IMR-90 (cell line): ENCODE results near the gene KCNA10. TPM values are rescaled to one million over a fixed set of nuclear protein-coding genes. Genes with fewer than 3 reads are reported as not detected.

ENCODE experiments used
- ATAC-seq: fragments of 200-7000 bp; cut with Tn5 transposase; 2 replicates; pipeline ENCODE4 v1.9.1; 2020; ENCODE audit warnings: low read depth, mild to moderate bottlenecking, moderate library complexity
- BruUV-seq: library from RNA; stranded (reverse); fragments of 400-500 nt; replicated peaks from 2 replicates; lab custom pipeline; 2021; lab: Mats Ljungman, UMichigan
- CTCF ChIA-PET: fragments of 300-600 bp; formaldehyde crosslinking; extraction: SDS; loops from one replicate; lab custom pipeline; 2021; ENCODE audit warnings: antibody characterized with exemption; lab: Yijun Ruan, JAX
- POLR2A ChIA-PET: fragments of 300-600 bp; sonication (Branson Sonifier 250); formaldehyde crosslinking; loops from one replicate; lab custom pipeline; 2022; ENCODE audit warnings: antibody characterized with exemption; ENCODE audit not compliant: unreplicated experiment; lab: Charles Lee
- DNase-seq: peaks from one replicate; pipeline ENCODE4 v3.0.0; 2013
- H2AFZ ChIP-seq: replicated peaks from 2 replicates; pipeline ENCODE3; 2013; ENCODE audit warnings: low read length, mild to moderate bottlenecking; ENCODE audit not compliant: poor library complexity
- H2AK5ac ChIP-seq: 2 replicates; pipeline ENCODE4 v1.6.1; 2013; ENCODE audit warnings: low read depth, low read length, inconsistent platforms
- H2AK9ac ChIP-seq: replicated peaks from 2 replicates; pipeline ENCODE3; 2013; ENCODE audit warnings: mild to moderate bottlenecking, low read depth, low read length, moderate library complexity; ENCODE audit not compliant: poor library complexity
- H2BK120ac ChIP-seq: 2 replicates; pipeline ENCODE4 v1.6.1; 2013; ENCODE audit warnings: low read depth, low read length, inconsistent platforms
- H2BK15ac ChIP-seq: 3 replicates; pipeline ENCODE4 v1.6.1; 2013; ENCODE audit warnings: low read depth, low read length, inconsistent platforms
- H2BK20ac ChIP-seq: 2 replicates; pipeline ENCODE4 v1.6.1; 2013; ENCODE audit warnings: low read depth, mild to moderate bottlenecking, inconsistent platforms, low read length, moderate library complexity
- H2BK5ac ChIP-seq: 2 replicates; pipeline ENCODE4 v1.6.1; 2013; ENCODE audit warnings: mild to moderate bottlenecking, low read depth, low read length, inconsistent platforms; ENCODE audit not compliant: poor library complexity, severe bottlenecking
- H3K14ac ChIP-seq: replicated peaks from 2 replicates; pipeline ENCODE4 v1.6.1; 2013; ENCODE audit warnings: low read depth, low read length, inconsistent platforms
- H3K18ac ChIP-seq: 2 replicates; pipeline ENCODE4 v1.6.1; 2013; ENCODE audit warnings: low read depth, low read length, control low read depth
- H3K23ac ChIP-seq: 2 replicates; pipeline ENCODE4 v1.6.1; 2013; ENCODE audit warnings: low read depth, low read length, inconsistent platforms
- H3K27ac ChIP-seq: 2 replicates; pipeline ENCODE4 v1.5.1; 2013; ENCODE audit warnings: mild to moderate bottlenecking, control low read depth, low read length; ENCODE audit not compliant: insufficient read depth
- H3K27me3 ChIP-seq: 2 replicates; pipeline ENCODE4 v1.6.1; 2013; ENCODE audit warnings: low read length; ENCODE audit not compliant: control insufficient read depth, insufficient read depth
- H3K36me3 ChIP-seq: 2 replicates; pipeline ENCODE4 v1.6.1; 2013; ENCODE audit warnings: low read length, mixed read lengths; ENCODE audit not compliant: control insufficient read depth, insufficient read depth
- H3K4ac ChIP-seq: 2 replicates; pipeline ENCODE4 v1.6.1; 2013; ENCODE audit warnings: low read depth, low read length, inconsistent platforms
- H3K4me1 ChIP-seq: 2 replicates; pipeline ENCODE4 v1.6.1; 2013; ENCODE audit warnings: low read length, mixed read lengths; ENCODE audit not compliant: control insufficient read depth, insufficient read depth
- H3K4me2 ChIP-seq: 2 replicates; pipeline ENCODE4 v1.6.1; 2013; ENCODE audit warnings: low read depth, mild to moderate bottlenecking, control low read depth, low read length, moderate library complexity
- H3K4me3 ChIP-seq: 2 replicates; pipeline ENCODE4 v1.5.1; 2013; ENCODE audit warnings: low read depth, mild to moderate bottlenecking, control low read depth, low read length, moderate library complexity; ENCODE audit not compliant: insufficient read depth
- H3K56ac ChIP-seq: 2 replicates; pipeline ENCODE4 v1.6.1; 2013; ENCODE audit warnings: low read length, inconsistent platforms; ENCODE audit not compliant: insufficient read depth; ENCODE audit errors: extremely low read depth
- H3K79me1 ChIP-seq, 2 experiments: 2 replicates each; pipeline ENCODE4 v1.6.1; 2013; ENCODE audit warnings: low read length in 2 of 2, inconsistent platforms in 1 of 2, low read depth in 1 of 2
- H3K9ac ChIP-seq: 2 replicates; pipeline ENCODE4 v1.6.1; 2013; ENCODE audit warnings: low read depth, low read length, control low read depth
- H3K9me1 ChIP-seq: 2 replicates; pipeline ENCODE4 v1.6.1; 2013; ENCODE audit warnings: low read length, inconsistent platforms; ENCODE audit not compliant: insufficient read depth
- H3K9me3 ChIP-seq: 2 replicates; pipeline ENCODE4 v1.6.1; 2013; ENCODE audit warnings: low read length; ENCODE audit not compliant: control insufficient read depth, insufficient read depth
- H4K20me1 ChIP-seq: 2 replicates; pipeline ENCODE4 v1.6.1; 2013; ENCODE audit warnings: low read length, inconsistent platforms; ENCODE audit not compliant: insufficient read depth
- H4K5ac ChIP-seq: 2 replicates; pipeline ENCODE4 v1.6.1; 2013; ENCODE audit warnings: mild to moderate bottlenecking, low read depth, low read length, control low read depth
- H4K8ac ChIP-seq, 2 experiments: 2 replicates each; pipeline ENCODE4 v1.6.1; 2013; ENCODE audit warnings: low read depth in 2 of 2, low read length in 2 of 2, control low read depth in 1 of 2, inconsistent platforms in 1 of 2
- H4K91ac ChIP-seq: 2 replicates; pipeline ENCODE4 v1.6.1; 2013; ENCODE audit warnings: low read depth, low read length, inconsistent platforms; ENCODE audit not compliant: insufficient read depth
- BHLHE40 ChIP-seq: fragments of 150-350 bp; IDR thresholded peaks from 2 replicates; pipeline ENCODE4 v1.6.1; 2016; ENCODE audit warnings: mild to moderate bottlenecking, low read depth, low read length
- CEBPB ChIP-seq: IDR thresholded peaks from 2 replicates; pipeline ENCODE4 v1.6.1; 2012; ENCODE audit warnings: low read depth, low read length, improper control_type of control experiment
- CHD1 ChIP-seq: IDR thresholded peaks from 2 replicates; pipeline ENCODE4 v1.6.1; 2012; ENCODE audit warnings: low read depth, low read length, improper control_type of control experiment
- CTCF ChIP-seq: conservative IDR thresholded peaks from 2 replicates; pipeline ENCODE4 v1.5.1; 2012; ENCODE audit warnings: mild to moderate bottlenecking, low read depth, low read length, improper control_type of control experiment
- ELK1 ChIP-seq: fragments of 150-350 bp; IDR thresholded peaks from 2 replicates; pipeline ENCODE4 v1.6.1; 2016; ENCODE audit warnings: low read depth, mild to moderate bottlenecking, low read length, moderate library complexity, borderline replicate concordance
- FOS ChIP-seq: fragments of 150-350 bp; IDR thresholded peaks from 2 replicates; pipeline ENCODE4 v1.6.1; 2016; ENCODE audit warnings: low read depth, low read length
- MAFK ChIP-seq: IDR thresholded peaks from 2 replicates; pipeline ENCODE4 v1.6.1; 2012; ENCODE audit warnings: low read depth, low read length, improper control_type of control experiment
- MAZ ChIP-seq: IDR thresholded peaks from 2 replicates; pipeline ENCODE4 v1.6.1; 2012; ENCODE audit warnings: low read depth, mild to moderate bottlenecking, low read length, improper control_type of control experiment, moderate library complexity, borderline replicate concordance
- MXI1 ChIP-seq: IDR thresholded peaks from 2 replicates; pipeline ENCODE4 v1.6.1; 2012; ENCODE audit warnings: low read depth, mild to moderate bottlenecking, low read length, moderate library complexity, borderline replicate concordance
- NFE2L2 ChIP-seq: fragments of 150-350 bp; IDR thresholded peaks from 2 replicates; pipeline ENCODE4 v1.6.1; 2016; ENCODE audit warnings: low read depth, mild to moderate bottlenecking, low read length
- POLR2A ChIP-seq: IDR thresholded peaks from 2 replicates; pipeline ENCODE4 v1.6.1; 2012; ENCODE audit warnings: mild to moderate bottlenecking, low read depth, low read length
- RAD21 ChIP-seq: IDR thresholded peaks from 2 replicates; pipeline ENCODE4 v1.6.1; 2012; ENCODE audit warnings: low read length, improper control_type of control experiment
- RCOR1 ChIP-seq: IDR thresholded peaks from 2 replicates; pipeline ENCODE4 v1.6.1; 2012; ENCODE audit warnings: mild to moderate bottlenecking, low read length, improper control_type of control experiment; ENCODE audit not compliant: insufficient replicate concordance
- RFX5 ChIP-seq: IDR thresholded peaks from 2 replicates; pipeline ENCODE4 v1.8.0; 2012; ENCODE audit warnings: low read depth, mild to moderate bottlenecking, low read length, moderate library complexity
- SMC3 ChIP-seq: fragments of 150-350 bp; IDR thresholded peaks from 2 replicates; pipeline ENCODE4 v1.6.1; 2016; ENCODE audit warnings: low read depth, mild to moderate bottlenecking, antibody characterized with exemption, low read length, moderate library complexity
- USF2 ChIP-seq: fragments of 150-350 bp; IDR thresholded peaks from 2 replicates; pipeline ENCODE4 v1.6.1; 2017; ENCODE audit warnings: mild to moderate bottlenecking, antibody characterized with exemption, low read length, low read depth
- WGBS, 2 experiments: methylation state at CpG; one replicate each; pipeline versions ENCODE4 v1.1.5 to v1.1.7; 2013; ENCODE audit warnings: missing lambda C conversion rate in 2 of 2; ENCODE audit not compliant: insufficient read length in 1 of 2; ENCODE audit errors: extremely low coverage in 2 of 2; 5-methylcytosine and 5-hydroxymethylcytosine counted together
- dilution Hi-C: fragments of 300-500 bp; cut with HindIII; formaldehyde crosslinking; loops from one replicate; pipeline ENCODE4 v1.14.3; 2018; ENCODE audit warnings: low sequenced_read_pairs; ENCODE audit not compliant: unreplicated experiment
- in situ Hi-C: fragments of 300-500 bp; cut with MboI; formaldehyde crosslinking; loops from 3 replicates; pipeline ENCODE4 v1.14.3; 2019; ENCODE audit warnings: low sequenced_read_pairs, inconsistent platforms, mixed read lengths
- intact Hi-C: fragments of 100-400 bp; cut with micrococcal nuclease; formaldehyde crosslinking; loops from 2 replicates; pipeline ENCODE4 v1.10.0; 2022
- polyA plus RNA-seq, 3 experiments: library from polyadenylated mRNA; depleted of rRNA; stranded (reverse); fragments of >200 nt; gene quantifications; 2 replicates each; pipeline ENCODE4 v1.2.3, GENCODE V29; 2012; ENCODE audit warnings: low replicate concordance in 1 of 3
- total RNA-seq: library from RNA; depleted of rRNA; stranded (reverse); fragments of >200 nt; gene quantifications from 2 replicates; pipeline ENCODE4 v1.2.3, GENCODE V29; 2012

Gene KCNA10
- total and polyA plus RNA-seq, 2 of the 4 experiments (the other 2 are of a cell fraction), result not detected

- H3K18ac ChIP-seq, result no peak overlapping the region
- H3K9me1 ChIP-seq, result no peaks in the 10 kb centered on the region
- H2BK120ac ChIP-seq, result no peak overlapping the region
- H3K56ac ChIP-seq, result no peak overlapping the region
- H4K20me1 ChIP-seq, result no peaks in the 10 kb centered on the region
- no peak overlapping the region for H2BK15ac ChIP-seq
- no peaks in the 10 kb centered on the region for H3K4me1 ChIP-seq
- intact Hi-C loops (no loop called here), in situ Hi-C loops (no loop called here), dilution Hi-C loops (no loop called here)
- H2AK5ac ChIP-seq, result no peak overlapping the region
- no peaks in the 10 kb centered on the region for H3K36me3 ChIP-seq
- no peak overlapping the region for H2AK9ac ChIP-seq
- no peak overlapping the region for H3K23ac ChIP-seq
- TF ChIP-seq CHD1 (no peak), MXI1 (no peak), RCOR1 (no peak), RFX5 (no peak), POLR2A (no peak), RAD21 (no peak), ELK1 (no peak), FOS (no peak), SMC3 (no peak), CEBPB (no peak), CTCF (no peak), MAFK (no peak), USF2 (no peak), MAZ (no peak), NFE2L2 (no peak), BHLHE40 (no peak)
- no peak overlapping the region for H3K9ac ChIP-seq
- no TSS peak for BruUV-seq
- no peak overlapping the region for H4K5ac ChIP-seq
- H3K4me3 ChIP-seq, result no peak overlapping the region
- H2AFZ ChIP-seq, result no peak overlapping the region
- no peak overlapping the region for H3K4ac ChIP-seq
- POLR2A ChIA-PET, result no interaction called here
- peaks cover 39% of the 10 kb centered on the region for H3K27me3 ChIP-seq
- H2BK20ac ChIP-seq, result no peak overlapping the region
- no peak overlapping the region for H3K4me2 ChIP-seq
- no CpG with 5 or more reads among the region's 3 CpGs for WGBS, 2 experiments
- no peaks in the 10 kb centered on the region for H3K79me1 ChIP-seq
- no peak overlapping the region for H3K27ac ChIP-seq
- H2BK5ac ChIP-seq, result no peak overlapping the region
- H3K9me3 ChIP-seq, result no peaks in the 10 kb centered on the region
- H4K8ac ChIP-seq, result no peak overlapping the region
- no peak for ATAC-seq
- H4K91ac ChIP-seq, result no peak overlapping the region
- CTCF ChIA-PET, result no interaction called here
- no peak overlapping the region for H3K14ac ChIP-seq
- DNase-seq, result no peak
Observed at GRCh38 chr1:110557481-110557880, 38.5 kb upstream of the KCNA10 start.
